ENCODE results near the gene PDGFRB. TPM values are rescaled to one million over a fixed set of nuclear protein-coding genes. Genes with fewer than 3 reads are reported as not detected.

PDGFRB gene
- polyA plus RNA-seq, 1 donor from 2014 or later, result not detected

- TF ChIP-seq SMC3 (conservative IDR thresholded peaks at IDR 0.05; ENCODE audit: poor library complexity), result no peak
- no peak for TF ChIP-seq POLR2AphosphoS5 (IDR thresholded peaks at IDR 0.05)
- no peak for TF ChIP-seq CTCF (IDR thresholded peaks at IDR 0.05; ENCODE audit: poor library complexity, severe bottlenecking)
- no peak for TF ChIP-seq RAD21 (conservative IDR thresholded peaks at IDR 0.05)
- TF ChIP-seq REST (IDR thresholded peaks at IDR 0.05; ENCODE audit: borderline replicate concordance), result no peak
- no peak for TF ChIP-seq MXI1 (conservative IDR thresholded peaks at IDR 0.05; ENCODE audit: poor library complexity, severe bottlenecking)
- TF ChIP-seq EP300 (conservative IDR thresholded peaks at IDR 0.05; ENCODE audit: poor library complexity, severe bottlenecking), result no peak
- no peak for TF ChIP-seq TAF1 (IDR thresholded peaks at IDR 0.05; ENCODE audit: low read depth)
- TF ChIP-seq EZH2 (IDR thresholded peaks at IDR 0.05; ENCODE audit: borderline replicate concordance, insufficient read depth, low read length, poor library complexity, severe bottlenecking), result no peak
- H3K27ac ChIP-seq (ENCODE audit: low read length), result no peak overlapping the region
Observed at GRCh38 chr5:150162142-150162513, 6.5 kb upstream of the PDGFRB start.

GRCh38 chr5:150161242-150162141 is 5.8 kb upstream of the PDGFRB start:
- Histone ChIP-seq H3F3A (ENCODE audit: insufficient read depth, low read length, poor library complexity, severe bottlenecking) (no peaks in the 10 kb centered on the region), H4K20me1 (ENCODE audit: insufficient read depth) (no peaks in the 10 kb centered on the region), H3K4me2 (ENCODE audit: low read length) (no peak overlapping the region), H3K4me3 (ENCODE audit: low read length) (no peak overlapping the region), H3K27me3 (ENCODE audit: insufficient read depth, low read depth, low read length) (peaks cover 14% of the 10 kb centered on the region), H3K36me3 (ENCODE audit: insufficient read depth, low read length) (no peaks in the 10 kb centered on the region), H3K27ac (ENCODE audit: low read length) (no peak overlapping the region), H3K9me3 (ENCODE audit: low read length) (no peaks in the 10 kb centered on the region), H3K9ac (ENCODE audit: low read length) (no peak overlapping the region), H3K9me2 (ENCODE audit: insufficient read depth, low read length) (no peaks in the 10 kb centered on the region), H3K79me2 (replicated peaks; ENCODE audit: insufficient read depth, low read length) (no peaks in the 10 kb centered on the region), H2AFZ (ENCODE audit: low read depth, low read length) (no peak overlapping the region)
- TF ChIP-seq CTCF (IDR thresholded peaks at IDR 0.05; ENCODE audit: poor library complexity, severe bottlenecking), result peak; percentile 79
- no peak for TF ChIP-seq MXI1 (conservative IDR thresholded peaks at IDR 0.05; ENCODE audit: poor library complexity, severe bottlenecking)
- no peak for TF ChIP-seq POLR2AphosphoS5 (IDR thresholded peaks at IDR 0.05)
- no peak for TF ChIP-seq REST (IDR thresholded peaks at IDR 0.05; ENCODE audit: borderline replicate concordance)
- peak; percentile 75 for TF ChIP-seq RAD21 (conservative IDR thresholded peaks at IDR 0.05)
- no peak for TF ChIP-seq EP300 (conservative IDR thresholded peaks at IDR 0.05; ENCODE audit: poor library complexity, severe bottlenecking)
- TF ChIP-seq EZH2 (IDR thresholded peaks at IDR 0.05; ENCODE audit: borderline replicate concordance, insufficient read depth, low read length, poor library complexity, severe bottlenecking), result no peak
- TF ChIP-seq SMC3 (conservative IDR thresholded peaks at IDR 0.05; ENCODE audit: poor library complexity), result peak; percentile 86
- no peak for TF ChIP-seq TAF1 (IDR thresholded peaks at IDR 0.05; ENCODE audit: low read depth)

More at GRCh38 chr5:150162142-150162513, 6.5 kb upstream of the PDGFRB start:
- H2AFZ ChIP-seq (ENCODE audit: low read depth, low read length), result no peak overlapping the region
- no peaks in the 10 kb centered on the region for H3F3A ChIP-seq (ENCODE audit: insufficient read depth, low read length, poor library complexity, severe bottlenecking)
- peaks cover 15% of the 10 kb centered on the region for H3K27me3 ChIP-seq (ENCODE audit: insufficient read depth, low read depth, low read length)
- no peak overlapping the region for H3K4me2 ChIP-seq (ENCODE audit: low read length)
- H3K36me3 ChIP-seq (ENCODE audit: insufficient read depth, low read length), result no peaks in the 10 kb centered on the region
- no peak overlapping the region for H3K4me3 ChIP-seq (ENCODE audit: low read length)
- H3K79me2 ChIP-seq (replicated peaks; ENCODE audit: insufficient read depth, low read length), result no peaks in the 10 kb centered on the region
- no peaks in the 10 kb centered on the region for H3K9me2 ChIP-seq (ENCODE audit: insufficient read depth, low read length)
- H3K9ac ChIP-seq (ENCODE audit: low read length), result no peak overlapping the region
- no peaks in the 10 kb centered on the region for H4K20me1 ChIP-seq (ENCODE audit: insufficient read depth)
- H3K9me3 ChIP-seq (ENCODE audit: low read length), result no peaks in the 10 kb centered on the region

Data from neural cell (in vitro differentiated cells).